ENCODE results near the gene KRTAP10-7.
"Not testable (repeated sequence)": the region's sequence is repeated elsewhere in the genome, so short reads cannot be mapped to it uniquely, and the experiment has no call there.

The KRTAP10-7 gene

GRCh38 chr21:44571844-44572782 lies 28.3 kb upstream of the KRTAP10-7 start:
- no peak for DNase-seq (ENCODE audit: low read depth)

GRCh38 chr21:44572959-44573583 lies 27.3 kb upstream of the KRTAP10-7 start:
- DNase-seq (ENCODE audit: low read depth), result no peak

GRCh38 chr21:44573630-44574456 lies 26.6 kb upstream of the KRTAP10-7 start, which contains the start of gene KRTAP10-4:
TSS of gene KRTAP10-4 (plus strand) at chr21:44573729. CDS start at chr21:44573759, 30 bp downstream.
- not testable (repeated sequence) for DNase-seq (ENCODE audit: low read depth)

- DNase-seq (ENCODE audit: low read depth), result no peak
These were observed 25.7 kb upstream of the KRTAP10-7 start for GRCh38 chr21:44574457-44575306.

GRCh38 chr21:44575307-44576024 lies 24.9 kb upstream of the KRTAP10-7 start:
- no peak for DNase-seq (ENCODE audit: low read depth)

GRCh38 chr21:44576025-44576420 lies 24.4 kb upstream of the KRTAP10-7 start:
- DNase-seq (ENCODE audit: low read depth), result no peak

- no peak for DNase-seq (ENCODE audit: low read depth)
These were observed 21.9 kb upstream of the KRTAP10-7 start for GRCh38 chr21:44578371-44579055.

GRCh38 chr21:44579056-44579832 lies 21.2 kb upstream of the KRTAP10-7 start:
- no peak for DNase-seq (ENCODE audit: low read depth)

- DNase-seq (ENCODE audit: low read depth), result no peak
These were observed 20.6 kb upstream of the KRTAP10-7 start for GRCh38 chr21:44579833-44580144.

- DNase-seq (ENCODE audit: low read depth), result not testable (repeated sequence)
These were observed 20.1 kb upstream of the KRTAP10-7 start, which contains the start of gene KRTAP10-5 for GRCh38 chr21:44580231-44580821. TSS of gene KRTAP10-5 (minus strand) at chr21:44580604. CDS start at chr21:44580578, 26 bp downstream.

- no peak for DNase-seq (ENCODE audit: low read depth)
These were observed 19.2 kb upstream of the KRTAP10-7 start for GRCh38 chr21:44581158-44581557.

- no peak for DNase-seq (ENCODE audit: low read depth)
These were observed 18.3 kb upstream of the KRTAP10-7 start for GRCh38 chr21:44582055-44582454.

GRCh38 chr21:44583089-44583799 lies 17.2 kb upstream of the KRTAP10-7 start:
- no peak for DNase-seq (ENCODE audit: low read depth)

GRCh38 chr21:44583800-44584147 lies 16.6 kb upstream of the KRTAP10-7 start:
- no peak for DNase-seq (ENCODE audit: low read depth)

GRCh38 chr21:44585892-44586291 lies 14.5 kb upstream of the KRTAP10-7 start:
- DNase-seq (ENCODE audit: low read depth), result no peak

GRCh38 chr21:44589094-44589493 lies 11.3 kb upstream of the KRTAP10-7 start:
- no peak for DNase-seq (ENCODE audit: low read depth)

- DNase-seq (ENCODE audit: low read depth), result no peak
These were observed 10.7 kb upstream of the KRTAP10-7 start for GRCh38 chr21:44589586-44590305.

GRCh38 chr21:44590311-44590721 lies 10.1 kb upstream of the KRTAP10-7 start:
- no peak for DNase-seq (ENCODE audit: low read depth)
